B cell (primary cell): ENCODE measurements around the gene KRT80.

Experiments used
- CTCF ChIP-seq: fragments of 200-600 bp; IDR thresholded peaks from one replicate; pipeline ENCODE4 v1.8.0; 2022; ENCODE audit warnings: antibody characterized with exemption, mild to moderate bottlenecking
- EZH2 ChIP-seq: IDR thresholded peaks from 2 replicates; pipeline ENCODE4 v1.6.1; 2012; ENCODE audit warnings: borderline replicate concordance, low read depth, mild to moderate bottlenecking, moderate library complexity, low read length; ENCODE audit not compliant: insufficient read depth, poor library complexity, severe bottlenecking

DNA sequence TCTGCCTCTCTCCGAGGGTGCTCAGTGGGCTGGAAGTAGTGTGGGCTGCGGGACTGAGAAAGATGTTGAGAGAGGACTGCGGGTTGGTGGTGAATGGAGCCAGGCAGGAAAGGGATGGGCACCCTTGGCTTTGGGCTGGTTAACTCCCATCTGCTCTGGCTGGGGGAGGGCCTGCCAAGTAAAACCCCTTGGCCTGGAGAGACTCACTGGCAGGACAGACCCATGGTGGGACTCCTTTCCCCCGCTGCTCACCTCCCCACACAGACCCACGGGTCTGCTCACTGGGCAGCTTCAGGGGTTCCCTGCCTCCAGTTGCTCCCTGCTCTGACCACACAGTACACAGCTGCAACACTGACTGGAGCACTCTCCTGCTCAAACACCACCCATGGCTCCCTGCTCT lies 54.1 kb downstream of the KRT80 start:
- no peak for TF ChIP-seq CTCF
- no peak for TF ChIP-seq EZH2
